VCaP (cell line): ENCODE measurements around the gene ADAMTSL2.

ENCODE experiments used
- H3K27ac ChIP-seq: fragments of 450-650 bp; 2 replicates; pipeline ENCODE4 v1.5.1; 2017
- TF ChIP-seq, protein P1 (sequence below): fragments of 450-650 bp; conservative IDR thresholded peaks from 2 replicates; pipeline ENCODE4 v1.5.1; 2017; ENCODE audit warnings: mild to moderate bottlenecking, moderate library complexity

ADAMTSL2 gene

DNA sequence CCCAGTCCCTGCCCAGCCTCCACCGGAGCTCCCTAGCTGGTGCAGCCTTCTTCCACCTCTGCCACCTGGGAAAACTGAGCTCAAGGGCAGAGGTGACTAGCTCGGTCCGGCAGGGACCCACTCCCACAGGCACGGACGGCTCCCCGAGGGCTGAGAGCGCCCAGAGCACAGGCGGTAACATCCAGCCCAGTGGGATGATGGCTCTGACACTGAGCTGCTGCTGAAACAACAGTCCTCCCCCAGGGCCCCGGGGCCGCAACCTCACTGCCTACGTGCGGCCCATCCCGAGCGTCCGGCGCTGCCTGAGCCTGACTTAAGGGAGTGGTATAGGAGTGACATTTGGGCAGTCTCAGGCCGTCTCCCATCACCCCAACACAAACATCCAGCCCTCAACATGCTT is 70.9 kb downstream of the ADAMTSL2 start:
- H3K27ac ChIP-seq = no peak overlapping the region
- TF ChIP-seq, protein P1, sequence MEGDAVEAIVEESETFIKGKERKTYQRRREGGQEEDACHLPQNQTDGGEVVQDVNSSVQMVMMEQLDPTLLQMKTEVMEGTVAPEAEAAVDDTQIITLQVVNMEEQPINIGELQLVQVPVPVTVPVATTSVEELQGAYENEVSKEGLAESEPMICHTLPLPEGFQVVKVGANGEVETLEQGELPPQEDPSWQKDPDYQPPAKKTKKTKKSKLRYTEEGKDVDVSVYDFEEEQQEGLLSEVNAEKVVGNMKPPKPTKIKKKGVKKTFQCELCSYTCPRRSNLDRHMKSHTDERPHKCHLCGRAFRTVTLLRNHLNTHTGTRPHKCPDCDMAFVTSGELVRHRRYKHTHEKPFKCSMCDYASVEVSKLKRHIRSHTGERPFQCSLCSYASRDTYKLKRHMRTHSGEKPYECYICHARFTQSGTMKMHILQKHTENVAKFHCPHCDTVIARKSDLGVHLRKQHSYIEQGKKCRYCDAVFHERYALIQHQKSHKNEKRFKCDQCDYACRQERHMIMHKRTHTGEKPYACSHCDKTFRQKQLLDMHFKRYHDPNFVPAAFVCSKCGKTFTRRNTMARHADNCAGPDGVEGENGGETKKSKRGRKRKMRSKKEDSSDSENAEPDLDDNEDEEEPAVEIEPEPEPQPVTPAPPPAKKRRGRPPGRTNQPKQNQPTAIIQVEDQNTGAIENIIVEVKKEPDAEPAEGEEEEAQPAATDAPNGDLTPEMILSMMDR = no peak

DNA sequence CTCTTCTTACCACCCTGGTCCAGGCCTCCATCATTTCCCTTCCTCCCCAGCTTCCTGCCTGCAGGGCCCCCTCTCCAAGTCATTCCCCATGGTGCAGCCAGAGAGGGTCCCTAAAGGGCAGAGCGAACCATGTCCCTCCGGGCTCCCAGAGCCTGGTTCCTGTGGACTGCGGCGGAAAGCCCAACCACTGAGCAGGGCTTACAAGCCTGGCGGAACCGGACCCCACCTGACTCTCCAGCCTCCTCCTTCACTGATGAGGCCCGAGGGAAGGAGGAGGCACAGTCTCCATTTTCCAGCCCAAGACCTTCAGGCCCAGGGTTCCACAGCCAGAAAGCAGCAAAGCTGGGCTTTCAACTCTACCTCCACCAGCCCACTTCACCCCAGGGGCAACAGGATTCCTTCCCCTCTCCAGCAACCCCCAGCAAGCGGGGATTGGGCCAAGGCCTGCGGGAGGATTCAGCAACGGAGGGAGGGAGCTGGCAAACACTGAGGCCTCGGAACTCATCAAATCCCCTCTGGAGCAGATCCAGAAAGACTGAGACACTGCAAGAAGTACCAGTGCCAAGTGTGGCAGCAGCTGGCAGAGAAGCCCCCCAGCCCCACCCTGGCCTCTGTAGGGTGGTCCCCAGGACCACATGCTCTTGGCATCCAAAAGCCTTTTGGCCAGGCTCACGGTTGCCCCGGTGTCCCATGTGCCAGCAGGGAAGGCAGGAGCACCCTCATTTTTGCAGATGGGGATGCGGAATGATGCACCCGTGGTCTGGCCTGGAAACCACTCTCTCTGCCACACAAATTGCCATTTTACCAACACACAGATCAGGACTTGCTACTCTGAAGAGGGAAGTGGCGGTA is 71.6 kb downstream of the ADAMTSL2 start:
- H3K27ac ChIP-seq = no peak overlapping the region
- TF ChIP-seq, protein P1 = no peak

DNA sequence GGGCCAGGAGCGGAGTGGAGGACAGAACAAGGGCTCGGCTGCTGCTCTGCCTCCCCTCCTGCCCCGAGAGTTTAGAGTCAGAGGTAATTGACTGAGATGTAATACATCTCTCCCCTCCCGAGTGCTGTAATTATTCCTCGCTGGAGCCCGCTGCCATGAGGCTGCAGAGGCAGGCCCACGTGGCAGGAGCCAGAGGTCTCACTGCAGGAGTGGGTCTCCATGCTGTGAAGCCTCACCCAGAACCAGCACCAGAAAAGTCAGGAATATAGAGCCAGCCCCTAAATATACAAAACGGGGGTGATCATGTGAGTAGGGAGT is 72.2 kb downstream of the ADAMTSL2 start:
- TF ChIP-seq, protein P1 = no peak
- H3K27ac ChIP-seq = no peak overlapping the region

DNA sequence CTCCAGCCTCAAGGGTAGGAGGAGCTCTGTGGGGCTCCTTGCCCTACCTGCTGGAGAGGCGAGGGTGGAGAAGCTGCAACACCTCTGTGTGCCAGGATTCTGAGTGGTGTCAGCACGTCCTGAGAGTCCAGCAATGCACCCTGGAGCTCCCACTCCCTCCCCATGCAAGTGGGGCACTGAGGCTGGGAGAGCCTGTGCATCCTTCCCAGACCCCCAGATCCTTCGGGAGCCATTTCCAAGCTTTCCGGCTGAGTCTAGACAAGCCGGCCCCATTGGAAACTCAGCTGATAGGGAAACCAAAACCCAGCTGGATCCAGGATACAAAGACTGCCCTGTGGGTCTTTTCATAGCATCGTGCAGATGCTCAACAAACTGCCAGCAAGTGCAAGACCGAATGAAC is 72.9 kb downstream of the ADAMTSL2 start:
- H3K27ac ChIP-seq = no peak overlapping the region
- TF ChIP-seq, protein P1 = no peak

DNA sequence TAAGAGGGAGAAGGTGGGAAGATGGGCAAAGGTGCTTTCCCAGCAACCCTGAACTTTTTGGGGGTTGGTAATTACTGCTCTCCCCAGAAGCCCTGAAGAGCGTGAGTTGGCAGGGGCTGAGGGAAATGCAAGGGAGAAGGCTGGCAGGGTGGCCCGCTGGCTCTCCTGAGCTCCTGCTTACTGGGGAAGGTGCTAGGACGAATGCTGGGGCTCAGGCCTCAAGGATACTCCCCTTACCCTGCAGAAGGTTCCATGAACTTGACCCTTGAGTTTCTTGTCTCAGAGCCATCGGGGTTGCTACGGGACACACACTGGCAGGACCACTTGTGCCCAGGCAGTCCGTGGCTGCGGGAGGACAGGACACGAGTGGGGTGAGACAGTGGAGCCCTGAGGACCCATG is 73.5 kb downstream of the ADAMTSL2 start:
- no peak overlapping the region for H3K27ac ChIP-seq
- TF ChIP-seq, protein P1 = no peak

DNA sequence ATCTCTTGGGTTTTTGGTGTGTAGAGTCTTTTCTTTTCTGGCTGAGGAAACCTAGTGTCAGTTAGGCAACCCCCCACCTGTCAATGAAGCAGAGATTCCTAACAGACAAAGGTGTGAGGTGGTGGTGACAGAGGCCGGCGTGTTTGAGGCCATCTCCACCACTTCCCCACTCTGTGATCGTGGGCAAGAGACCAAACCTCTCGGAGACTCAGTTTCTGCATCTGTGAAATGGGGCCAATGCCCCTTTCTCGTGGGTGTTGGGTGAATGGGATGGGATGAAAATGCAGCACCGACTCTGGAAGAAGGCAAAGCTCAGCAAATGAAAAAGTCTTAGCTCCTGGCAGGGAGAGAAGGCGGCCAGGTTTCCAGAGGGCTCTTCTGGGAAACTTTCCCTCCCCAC is 73.9 kb downstream of the ADAMTSL2 start:
- TF ChIP-seq, protein P1 = no peak
- peak overlapping the region; percentile 68; the same call in 1 of the 2 replicates for H3K27ac ChIP-seq

DNA sequence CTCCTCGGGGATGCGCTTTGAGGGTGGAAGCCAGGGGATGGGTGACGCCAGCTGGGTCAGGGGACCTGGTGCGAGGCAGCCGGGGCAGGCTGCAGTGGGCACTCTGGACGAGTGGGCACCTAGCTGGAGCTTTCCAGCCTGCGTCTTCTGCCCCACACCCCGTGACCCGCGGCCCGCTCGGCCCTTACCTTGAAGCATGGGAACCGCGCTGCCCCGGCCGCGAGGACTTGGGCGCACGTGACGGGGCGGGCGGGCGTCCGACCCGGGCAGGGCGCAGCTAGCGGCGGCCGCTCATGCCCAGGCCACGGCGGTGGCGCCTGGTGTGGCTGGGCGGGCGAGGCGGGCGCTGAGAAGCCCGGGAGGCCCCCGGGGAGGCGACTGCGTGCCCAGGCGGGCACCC is 74.4 kb downstream of the ADAMTSL2 start:
- H3K27ac ChIP-seq = peak overlapping the region; percentile 68; the same call in 1 of the 2 replicates
- TF ChIP-seq, protein P1 = no peak
